HG02571 (cell line): ENCODE results near the gene TMPRSS2.

Experiments
- ATAC-seq: cut with Tn5 transposase; IDR thresholded peaks from one replicate; pipeline ENCODE4 v1.9.1; 2021; ENCODE audit warnings: mild to moderate bottlenecking, moderate library complexity; ENCODE audit not compliant: unreplicated experiment

TMPRSS2 gene

GRCh38 chr21:41482980-41483379 lies 25.0 kb downstream of the TMPRSS2 start:
- ATAC-seq, result no peak

GRCh38 chr21:41482301-41482700 lies 25.7 kb downstream of the TMPRSS2 start:
- ATAC-seq, result no peak

- ATAC-seq, result no peak
Observed at GRCh38 chr21:41481191-41481590, 26.8 kb downstream of the TMPRSS2 start.

- no peak for ATAC-seq
Observed at GRCh38 chr21:41480086-41480690, 27.8 kb downstream of the TMPRSS2 start.

- no peak for ATAC-seq
Observed at GRCh38 chr21:41479686-41480085, 28.3 kb downstream of the TMPRSS2 start.

- no peak for ATAC-seq
Observed at GRCh38 chr21:41478319-41479177, 29.4 kb downstream of the TMPRSS2 start.

- no peak for ATAC-seq
Observed at GRCh38 chr21:41477641-41478318, 30.2 kb downstream of the TMPRSS2 start.

GRCh38 chr21:41475714-41476420 lies 32.1 kb downstream of the TMPRSS2 start:
- ATAC-seq, result no peak

GRCh38 chr21:41472753-41473548 lies 35.0 kb downstream of the TMPRSS2 start:
- ATAC-seq, result no peak

GRCh38 chr21:41470054-41470453 lies 37.9 kb downstream of the TMPRSS2 start:
- no peak for ATAC-seq

- ATAC-seq, result no peak
Observed at GRCh38 chr21:41466024-41466820, 41.7 kb downstream of the TMPRSS2 start.

GRCh38 chr21:41465176-41465781 lies 42.7 kb downstream of the TMPRSS2 start:
- no peak for ATAC-seq

- no peak for ATAC-seq
Observed at GRCh38 chr21:41460578-41461527, 47.1 kb downstream of the TMPRSS2 start.

- no peak for ATAC-seq
Observed at GRCh38 chr21:41459884-41460534, 47.9 kb downstream of the TMPRSS2 start.

- ATAC-seq, result no peak
Observed at GRCh38 chr21:41458559-41458958, 49.4 kb downstream of the TMPRSS2 start.

GRCh38 chr21:41458121-41458520 lies 49.8 kb downstream of the TMPRSS2 start:
- ATAC-seq, result no peak

GRCh38 chr21:41453761-41454160 lies 54.2 kb downstream of the TMPRSS2 start:
- no peak for ATAC-seq

GRCh38 chr21:41453198-41453597 lies 54.8 kb downstream of the TMPRSS2 start:
- no peak for ATAC-seq
